ENCODE data around the gene CACNA1C.

DNA sequence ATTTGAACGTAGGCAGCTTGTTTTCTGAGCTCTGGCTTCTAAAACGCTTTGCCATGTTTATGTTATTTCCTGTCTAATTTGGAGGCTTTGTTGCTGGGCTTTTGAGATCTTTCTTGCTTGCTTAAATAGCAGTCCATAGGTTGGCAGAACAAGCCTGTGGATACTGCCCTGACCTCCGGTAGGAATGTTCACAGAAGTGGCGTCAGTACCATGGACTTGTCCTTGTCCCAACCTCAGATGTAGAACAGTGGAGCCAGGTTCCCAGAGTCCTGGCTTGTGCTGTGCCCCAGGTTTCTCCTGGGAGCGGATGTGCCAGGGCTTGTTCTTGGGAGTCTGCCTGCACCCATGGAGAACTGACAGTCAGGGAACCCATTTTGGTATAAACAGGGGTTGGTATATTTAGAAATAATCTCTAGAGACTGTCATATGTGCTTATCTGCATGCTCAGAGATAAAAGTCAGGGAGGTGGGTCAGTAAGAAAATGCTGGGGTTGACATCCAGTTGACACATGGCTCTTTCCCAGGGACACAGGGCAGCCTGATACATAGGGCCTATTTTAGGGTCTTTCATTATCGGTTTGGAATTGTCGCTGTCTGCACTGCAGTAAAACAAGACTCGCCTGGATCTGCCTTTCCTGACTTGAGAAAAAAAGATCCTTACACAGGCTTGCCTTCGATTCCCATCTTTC, 22.9 kb downstream of the CACNA1C start:
- TF ChIP-seq, protein P1, sequence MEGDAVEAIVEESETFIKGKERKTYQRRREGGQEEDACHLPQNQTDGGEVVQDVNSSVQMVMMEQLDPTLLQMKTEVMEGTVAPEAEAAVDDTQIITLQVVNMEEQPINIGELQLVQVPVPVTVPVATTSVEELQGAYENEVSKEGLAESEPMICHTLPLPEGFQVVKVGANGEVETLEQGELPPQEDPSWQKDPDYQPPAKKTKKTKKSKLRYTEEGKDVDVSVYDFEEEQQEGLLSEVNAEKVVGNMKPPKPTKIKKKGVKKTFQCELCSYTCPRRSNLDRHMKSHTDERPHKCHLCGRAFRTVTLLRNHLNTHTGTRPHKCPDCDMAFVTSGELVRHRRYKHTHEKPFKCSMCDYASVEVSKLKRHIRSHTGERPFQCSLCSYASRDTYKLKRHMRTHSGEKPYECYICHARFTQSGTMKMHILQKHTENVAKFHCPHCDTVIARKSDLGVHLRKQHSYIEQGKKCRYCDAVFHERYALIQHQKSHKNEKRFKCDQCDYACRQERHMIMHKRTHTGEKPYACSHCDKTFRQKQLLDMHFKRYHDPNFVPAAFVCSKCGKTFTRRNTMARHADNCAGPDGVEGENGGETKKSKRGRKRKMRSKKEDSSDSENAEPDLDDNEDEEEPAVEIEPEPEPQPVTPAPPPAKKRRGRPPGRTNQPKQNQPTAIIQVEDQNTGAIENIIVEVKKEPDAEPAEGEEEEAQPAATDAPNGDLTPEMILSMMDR (IDR thresholded peaks at IDR 0.05; ENCODE audit: low read depth, low read length, poor library complexity, severe bottlenecking): no peak
- TF ChIP-seq EZH2phosphoT487 (IDR thresholded peaks at IDR 0.05; ENCODE audit: borderline replicate concordance, low read length): no peak

Measured in DOHH2 (cell line).